Endodermal cell (in vitro differentiated cells): Measurements from ENCODE around the gene ANO7. TPM values are rescaled to one million over a fixed set of nuclear protein-coding genes. Genes with fewer than 3 reads are reported as not detected.

Source experiments
- DNase-seq: peaks from one replicate; pipeline ENCODE4 v3.0.0-alpha.2; 2017
- H3K27ac ChIP-seq: 2 replicates; pipeline ENCODE4 v1.5.1; 2013; ENCODE audit warnings: mild to moderate bottlenecking, low read depth, low read length, moderate library complexity
- H3K27me3 ChIP-seq: 2 replicates; pipeline ENCODE4 v1.6.1; 2013; ENCODE audit warnings: mild to moderate bottlenecking, low read length, moderate library complexity; ENCODE audit not compliant: insufficient read depth, control insufficient read depth, poor library complexity, severe bottlenecking
- H3K36me3 ChIP-seq: 2 replicates; pipeline ENCODE4 v1.7.0; 2013; ENCODE audit warnings: mild to moderate bottlenecking, low read length, moderate library complexity; ENCODE audit not compliant: control insufficient read depth, insufficient read depth
- H3K4me1 ChIP-seq: one replicate; pipeline ENCODE4 v1.7.0; 2013; ENCODE audit warnings: low read length; ENCODE audit not compliant: control insufficient read depth, insufficient read depth
- H3K4me3 ChIP-seq: 2 replicates; pipeline ENCODE4 v1.5.1; 2013; ENCODE audit warnings: mild to moderate bottlenecking, low read length, moderate library complexity
- H3K9ac ChIP-seq: 2 replicates; pipeline ENCODE4 v1.6.1; 2013; ENCODE audit warnings: mild to moderate bottlenecking, low read length, moderate library complexity; ENCODE audit not compliant: poor library complexity, severe bottlenecking; ENCODE audit errors: extremely low read depth
- H3K9me3 ChIP-seq: 2 replicates; pipeline ENCODE4 v1.6.1; 2013; ENCODE audit warnings: mild to moderate bottlenecking, low read length, moderate library complexity; ENCODE audit not compliant: control insufficient read depth
- H3K27ac Mint-ChIP-seq: 2 replicates; pipeline ENCODE4 v1.8.0; 2020; ENCODE audit warnings: mixed read lengths
- H3K27me3 Mint-ChIP-seq: 2 replicates; pipeline ENCODE4 v1.8.0; 2021; ENCODE audit warnings: mild to moderate bottlenecking, mixed read lengths; ENCODE audit not compliant: insufficient read depth
- H3K36me3 Mint-ChIP-seq: 2 replicates; pipeline ENCODE4 v1.8.0; 2020; ENCODE audit warnings: low read depth, mixed read lengths
- H3K4me1 Mint-ChIP-seq: 2 replicates; pipeline ENCODE4 v1.8.0; 2020; ENCODE audit warnings: mixed read lengths
- H3K4me3 Mint-ChIP-seq: 2 replicates; pipeline ENCODE4 v1.8.0; 2020; ENCODE audit warnings: mild to moderate bottlenecking, moderate library complexity, mixed read lengths
- H3K9me3 Mint-ChIP-seq: 2 replicates; pipeline ENCODE4 v1.8.0; 2020; ENCODE audit warnings: mild to moderate bottlenecking, mixed read lengths
- WGBS, 2 experiments: methylation state at CpG; one replicate each; pipeline versions ENCODE4 v1.1.5 to v1.1.7; 2013; ENCODE audit warnings: missing lambda C conversion rate in 2 of 2, mixed read lengths in 1 of 2; ENCODE audit not compliant: insufficient coverage in 1 of 2, insufficient read length in 1 of 2; 5-methylcytosine and 5-hydroxymethylcytosine counted together
- total RNA-seq, 2 donors: library from RNA; stranded (reverse); fragmentation: NEBNext Ultra II Directional in 1 of 2; extraction: Animal tissue kit (Norgen Biotek cat#: 25700) in 1 of 2; gene quantifications; 2 replicates in 1 of 2; 3 replicates in 1 of 2; pipeline ENCODE4 v1.2.1, GENCODE V29; 2021
- TF ChIP-seq, protein P1 (sequence below): fragments of 200-600 bp; sonication (generic); conservative IDR thresholded peaks from 2 replicates; pipeline ENCODE4 v1.5.0; 2021; ENCODE audit warnings: antibody characterized with exemption, mild to moderate bottlenecking

The ANO7 gene
- total RNA-seq, 2 donors from 2014 or later: 8.1 to 8.5 TPM

DNA sequence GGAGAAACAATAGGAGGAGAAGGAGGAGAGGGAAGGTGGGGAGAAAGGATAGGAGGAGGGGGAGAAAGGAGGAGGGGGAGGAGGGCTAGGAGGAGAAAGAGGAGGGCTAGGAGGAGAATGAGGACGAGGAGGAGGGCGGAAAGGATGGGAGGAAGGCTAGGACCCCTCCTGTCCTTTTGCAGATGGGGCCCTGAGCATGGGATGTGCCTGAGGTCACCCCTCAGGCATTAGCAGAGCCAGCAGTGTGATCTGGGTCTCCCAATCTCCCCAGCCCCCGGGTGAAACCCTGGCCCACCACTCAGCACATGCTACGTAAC, 601 bp upstream of the ANO7 start:
- TF ChIP-seq, protein P1, sequence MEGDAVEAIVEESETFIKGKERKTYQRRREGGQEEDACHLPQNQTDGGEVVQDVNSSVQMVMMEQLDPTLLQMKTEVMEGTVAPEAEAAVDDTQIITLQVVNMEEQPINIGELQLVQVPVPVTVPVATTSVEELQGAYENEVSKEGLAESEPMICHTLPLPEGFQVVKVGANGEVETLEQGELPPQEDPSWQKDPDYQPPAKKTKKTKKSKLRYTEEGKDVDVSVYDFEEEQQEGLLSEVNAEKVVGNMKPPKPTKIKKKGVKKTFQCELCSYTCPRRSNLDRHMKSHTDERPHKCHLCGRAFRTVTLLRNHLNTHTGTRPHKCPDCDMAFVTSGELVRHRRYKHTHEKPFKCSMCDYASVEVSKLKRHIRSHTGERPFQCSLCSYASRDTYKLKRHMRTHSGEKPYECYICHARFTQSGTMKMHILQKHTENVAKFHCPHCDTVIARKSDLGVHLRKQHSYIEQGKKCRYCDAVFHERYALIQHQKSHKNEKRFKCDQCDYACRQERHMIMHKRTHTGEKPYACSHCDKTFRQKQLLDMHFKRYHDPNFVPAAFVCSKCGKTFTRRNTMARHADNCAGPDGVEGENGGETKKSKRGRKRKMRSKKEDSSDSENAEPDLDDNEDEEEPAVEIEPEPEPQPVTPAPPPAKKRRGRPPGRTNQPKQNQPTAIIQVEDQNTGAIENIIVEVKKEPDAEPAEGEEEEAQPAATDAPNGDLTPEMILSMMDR: no peak
- Histone ChIP-seq H3K36me3 (no peaks in the 10 kb centered on the region), H3K9me3 (no peaks in the 10 kb centered on the region), H3K9ac (no peak overlapping the region), H3K4me1 (peaks cover 6% of the 10 kb centered on the region), H3K27me3 (no peaks in the 10 kb centered on the region), H3K4me3 (no peak overlapping the region), H3K27ac (no peak overlapping the region)
- H3K27ac Mint-ChIP-seq: peak overlapping the region; percentile 64
- H3K36me3 Mint-ChIP-seq: no peaks in the 10 kb centered on the region
- 71% methylated on average over 4 of the region's 4 CpGs; no CpG with 5 or more reads in 1 of the 2 experiments for WGBS, 2 experiments
- no peak for DNase-seq
- H3K4me3 Mint-ChIP-seq: no peak overlapping the region
- no peaks in the 10 kb centered on the region for H3K9me3 Mint-ChIP-seq
- H3K27me3 Mint-ChIP-seq: no peaks in the 10 kb centered on the region
- H3K4me1 Mint-ChIP-seq: peaks cover 4% of the 10 kb centered on the region

DNA sequence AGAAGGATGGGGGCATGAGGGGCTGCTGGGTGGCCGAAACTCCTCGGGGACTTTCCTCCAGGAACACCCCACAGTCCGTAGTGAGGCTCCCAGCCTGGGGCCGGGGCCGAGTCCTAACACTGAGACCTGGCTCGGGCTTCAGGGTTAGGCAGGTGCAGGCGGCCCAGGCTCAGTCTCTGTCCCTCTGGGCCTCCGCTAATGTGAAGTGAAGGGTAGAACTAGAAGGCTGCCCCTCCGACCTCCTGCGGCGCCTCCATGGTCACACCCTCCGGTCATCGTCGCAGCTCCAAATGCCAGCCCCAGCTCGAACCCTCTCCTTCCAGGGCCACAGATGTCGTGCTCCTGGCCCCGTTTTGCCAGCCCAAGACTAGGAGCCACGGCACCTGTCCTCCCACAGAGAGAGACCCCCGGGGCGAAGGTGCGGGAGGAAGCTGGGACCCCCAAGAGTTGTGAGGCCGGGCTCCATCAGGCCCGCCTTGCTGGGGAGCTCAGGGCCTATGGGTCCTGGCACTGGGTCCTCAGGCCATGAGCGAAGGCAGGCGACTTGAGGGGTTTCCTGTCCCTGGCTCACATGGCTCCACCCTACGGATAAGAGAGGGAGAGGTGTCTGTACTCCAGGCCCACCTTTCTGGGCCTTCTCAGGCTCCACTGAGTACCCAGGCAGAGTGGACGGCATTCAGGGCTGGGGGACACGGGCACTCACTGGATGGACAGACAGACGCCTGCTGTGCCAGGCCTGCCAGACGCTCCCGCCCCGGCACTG, 797 bp downstream of the ANO7 start:
- H3K4me1 Mint-ChIP-seq: peaks cover 4% of the 10 kb centered on the region
- Histone ChIP-seq H3K27ac (no peak overlapping the region), H3K27me3 (no peaks in the 10 kb centered on the region), H3K36me3 (no peaks in the 10 kb centered on the region), H3K4me3 (no peak overlapping the region), H3K9me3 (no peaks in the 10 kb centered on the region), H3K9ac (no peak overlapping the region), H3K4me1 (peaks cover 6% of the 10 kb centered on the region)
- TF ChIP-seq, protein P1: no peak
- DNase-seq: no peak
- H3K27me3 Mint-ChIP-seq: no peaks in the 10 kb centered on the region
- no peak overlapping the region for H3K4me3 Mint-ChIP-seq
- WGBS, 2 experiments: 92 to 97% methylated on average over 16 to 32 of the region's 32 CpGs
- no peak overlapping the region for H3K27ac Mint-ChIP-seq
- H3K9me3 Mint-ChIP-seq: no peaks in the 10 kb centered on the region
- H3K36me3 Mint-ChIP-seq: no peaks in the 10 kb centered on the region

DNA sequence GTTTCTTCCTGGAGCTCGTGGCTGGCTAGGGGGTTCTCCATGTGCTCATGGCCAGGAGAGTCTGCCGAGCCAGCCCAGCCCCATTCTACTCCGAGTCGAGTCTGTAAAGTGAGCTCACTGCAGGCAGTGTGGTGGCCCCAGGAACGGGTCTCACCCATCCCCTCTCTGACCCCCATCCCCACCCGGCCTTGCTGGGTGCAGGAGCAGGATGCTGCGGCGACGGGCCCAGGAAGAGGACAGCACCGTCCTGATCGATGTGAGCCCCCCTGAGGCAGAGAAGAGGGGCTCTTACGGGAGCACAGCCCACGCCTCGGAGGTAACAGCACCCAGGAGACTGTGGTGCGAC, 1.4 kb downstream of the ANO7 start:
- H3K27me3 ChIP-seq: no peaks in the 10 kb centered on the region
- WGBS, 2 experiments: 87 to 90% methylated on average over 9 to 15 of the region's 15 CpGs
- no peaks in the 10 kb centered on the region for H3K27me3 Mint-ChIP-seq
- TF ChIP-seq, protein P1: no peak
- peaks cover 6% of the 10 kb centered on the region for H3K4me1 ChIP-seq
- no peak overlapping the region for H3K4me3 ChIP-seq
- H3K36me3 ChIP-seq: no peaks in the 10 kb centered on the region
- H3K9ac ChIP-seq: no peak overlapping the region
- H3K4me3 Mint-ChIP-seq: no peak overlapping the region
- H3K36me3 Mint-ChIP-seq: no peaks in the 10 kb centered on the region
- no peak overlapping the region for H3K27ac ChIP-seq
- H3K27ac Mint-ChIP-seq: no peak overlapping the region
- peak; percentile 41 for DNase-seq
- H3K9me3 Mint-ChIP-seq: no peaks in the 10 kb centered on the region
- peaks cover 4% of the 10 kb centered on the region for H3K4me1 Mint-ChIP-seq
- H3K9me3 ChIP-seq: no peaks in the 10 kb centered on the region
